Measurements from ENCODE around the gene NINL. TPM values are rescaled to one million over a fixed set of nuclear protein-coding genes. Genes with fewer than 3 reads are reported as not detected.

NINL gene
- total RNA-seq, 3 donors from 2014 or later (not counting 1 experiment from before 2014, with no cell fraction given): 3.1 to 6.9 (median 4.9) TPM

GRCh38 chr20:25500880-25501351 lies 84.4 kb downstream of the NINL start:
- Mint-ChIP-seq H3K36me3 (no peaks in the 10 kb centered on the region), H3K27me3 (ENCODE audit: low read depth in 2 of 2) (no peaks in the 10 kb centered on the region), H3K9me3 (no peaks in the 10 kb centered on the region), H3K4me3 (no peak overlapping the region), H3K4me1 (no peaks in the 10 kb centered on the region), H3K27ac (no peak overlapping the region)
- H3K27ac ChIP-seq (ENCODE audit: low read length): no peak overlapping the region
- H3K4me1 ChIP-seq (ENCODE audit: control insufficient read depth, insufficient read depth, low read length): no peaks in the 10 kb centered on the region
- H3K9me3 ChIP-seq (ENCODE audit: control insufficient read depth, insufficient read depth, low read length): no peaks in the 10 kb centered on the region
- 88% methylated on average over 13 of the region's 13 CpGs for WGBS (ENCODE audit: insufficient coverage)
- DNase-seq (no peak), ATAC-seq (no peak)
- no peaks in the 10 kb centered on the region for H3K36me3 ChIP-seq (ENCODE audit: control insufficient read depth, insufficient read depth, low read length)
- TF ChIP-seq CTCF (IDR thresholded peaks at IDR 0.05): no peak
- no peak overlapping the region for H3K4me3 ChIP-seq (ENCODE audit: low read length)
- H3K27me3 ChIP-seq (ENCODE audit: control insufficient read depth, insufficient read depth, low read length): no peaks in the 10 kb centered on the region
- intact Hi-C loops (cut with micrococcal nuclease): no loop called here

- no peaks in the 10 kb centered on the region for H3K4me1 Mint-ChIP-seq
- no peak overlapping the region for H3K4me3 Mint-ChIP-seq
- no peaks in the 10 kb centered on the region for H3K27me3 Mint-ChIP-seq (ENCODE audit: low read depth in 2 of 2)
- Histone ChIP-seq H3K4me1 (ENCODE audit: control insufficient read depth, insufficient read depth, low read length) (no peaks in the 10 kb centered on the region), H3K9me3 (ENCODE audit: control insufficient read depth, insufficient read depth, low read length) (no peaks in the 10 kb centered on the region), H3K27me3 (ENCODE audit: control insufficient read depth, insufficient read depth, low read length) (no peaks in the 10 kb centered on the region), H3K36me3 (ENCODE audit: control insufficient read depth, insufficient read depth, low read length) (no peaks in the 10 kb centered on the region), H3K27ac (ENCODE audit: low read length) (no peak overlapping the region), H3K4me3 (ENCODE audit: low read length) (no peak overlapping the region)
- ATAC-seq: no peak
- intact Hi-C loops (cut with micrococcal nuclease): no loop called here
- DNase-seq: no peak
- no peaks in the 10 kb centered on the region for H3K9me3 Mint-ChIP-seq
- WGBS (ENCODE audit: insufficient coverage): 84% methylated on average over 6 of the region's 8 CpGs
- TF ChIP-seq CTCF (IDR thresholded peaks at IDR 0.05): no peak
- H3K36me3 Mint-ChIP-seq: no peaks in the 10 kb centered on the region
- H3K27ac Mint-ChIP-seq: no peak overlapping the region
Measured at GRCh38 chr20:25499855-25500434, 85.4 kb downstream of the NINL start.

GRCh38 chr20:25499031-25499430 lies 86.3 kb downstream of the NINL start:
- Mint-ChIP-seq H3K9me3 (no peaks in the 10 kb centered on the region), H3K27me3 (ENCODE audit: low read depth in 2 of 2) (no peaks in the 10 kb centered on the region), H3K4me1 (no peaks in the 10 kb centered on the region), H3K27ac (no peak overlapping the region), H3K4me3 (no peak overlapping the region), H3K36me3 (no peaks in the 10 kb centered on the region)
- Histone ChIP-seq H3K36me3 (ENCODE audit: control insufficient read depth, insufficient read depth, low read length) (no peaks in the 10 kb centered on the region), H3K27ac (ENCODE audit: low read length) (no peak overlapping the region), H3K27me3 (ENCODE audit: control insufficient read depth, insufficient read depth, low read length) (no peaks in the 10 kb centered on the region), H3K4me3 (ENCODE audit: low read length) (no peak overlapping the region), H3K9me3 (ENCODE audit: control insufficient read depth, insufficient read depth, low read length) (no peaks in the 10 kb centered on the region), H3K4me1 (ENCODE audit: control insufficient read depth, insufficient read depth, low read length) (no peaks in the 10 kb centered on the region)
- DNase-seq (no peak), ATAC-seq (no peak)
- intact Hi-C loops (cut with micrococcal nuclease): no loop called here
- no peak for TF ChIP-seq CTCF (IDR thresholded peaks at IDR 0.05)
- WGBS (ENCODE audit: insufficient coverage): 84% methylated on average over 13 of the region's 13 CpGs

- Histone ChIP-seq H3K36me3 (ENCODE audit: control insufficient read depth, insufficient read depth, low read length) (no peaks in the 10 kb centered on the region), H3K9me3 (ENCODE audit: control insufficient read depth, insufficient read depth, low read length) (no peaks in the 10 kb centered on the region), H3K27me3 (ENCODE audit: control insufficient read depth, insufficient read depth, low read length) (no peaks in the 10 kb centered on the region), H3K27ac (ENCODE audit: low read length) (no peak overlapping the region), H3K4me1 (ENCODE audit: control insufficient read depth, insufficient read depth, low read length) (no peaks in the 10 kb centered on the region), H3K4me3 (ENCODE audit: low read length) (no peak overlapping the region)
- Mint-ChIP-seq H3K4me1 (no peaks in the 10 kb centered on the region), H3K27me3 (ENCODE audit: low read depth in 2 of 2) (no peaks in the 10 kb centered on the region), H3K9me3 (no peaks in the 10 kb centered on the region), H3K36me3 (no peaks in the 10 kb centered on the region), H3K4me3 (no peak overlapping the region), H3K27ac (no peak overlapping the region)
- intact Hi-C loops (cut with micrococcal nuclease): no loop called here
- DNase-seq (no peak), ATAC-seq (no peak)
- TF ChIP-seq CTCF (IDR thresholded peaks at IDR 0.05): no peak
- WGBS (ENCODE audit: insufficient coverage): 86% methylated on average over 6 of the region's 6 CpGs
Measured at GRCh38 chr20:25498280-25498606, 87.1 kb downstream of the NINL start.
